ENCODE data around the gene AAMP.
A peak's percentile ranks its signal among the peaks of the same experiment; 100 is the strongest.
"Not testable (repeated sequence)": the region's sequence is repeated elsewhere in the genome, so short reads cannot be mapped to it uniquely, and the experiment has no call there.

AAMP gene

DNA sequence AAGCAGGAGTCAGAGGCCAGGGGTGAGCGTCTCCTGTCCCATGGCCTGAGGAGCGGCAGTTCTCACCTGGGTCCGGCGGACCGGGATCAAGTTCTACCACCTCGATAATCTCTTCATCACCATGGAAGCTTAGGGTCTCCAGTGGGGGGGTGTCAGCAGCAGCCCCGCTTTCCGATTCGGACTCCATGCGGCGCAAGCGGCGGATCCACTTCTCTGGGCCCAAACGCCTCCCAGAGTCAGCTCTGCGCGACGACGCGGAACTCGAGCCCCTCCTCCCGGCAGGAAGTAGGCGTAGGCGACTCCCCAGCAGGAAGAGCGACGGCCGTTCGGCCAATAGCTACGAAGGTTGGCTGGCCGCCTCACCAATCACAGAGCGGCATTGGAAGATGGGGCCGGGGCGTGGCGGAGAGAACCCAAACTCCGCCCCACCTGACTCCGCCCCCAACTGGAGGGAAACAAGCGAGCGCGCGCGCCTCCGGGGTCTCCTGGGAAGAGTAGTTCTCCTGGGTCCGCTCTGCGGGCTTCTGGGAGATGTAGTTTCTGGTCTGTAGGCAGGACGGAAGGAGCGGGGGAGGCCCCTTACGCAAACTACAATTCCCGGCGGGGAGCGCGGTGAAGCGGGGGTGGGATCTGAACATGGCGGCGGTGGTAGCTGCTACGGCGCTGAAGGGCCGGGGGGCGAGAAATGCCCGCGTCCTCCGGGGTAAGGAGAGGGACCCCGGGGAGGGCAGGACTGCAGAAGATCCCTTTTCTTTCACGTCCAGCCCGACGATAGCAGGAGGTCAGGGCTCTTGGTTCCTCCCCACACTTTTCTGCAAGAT is at the start of gene AAMP, which contains the start of gene PNKD:
Gene AAMP (minus strand): TSS at position 238 of the 821 bp plus-strand sequence. CDS start 51 bp downstream, at position 187.
Gene PNKD (plus strand): TSS at position 620 of the 821 bp plus-strand sequence. CDS start 17 bp downstream, at position 637.
- peak; percentile 100 for DNase-seq (ENCODE audit: low read depth in 1 of 2, low spot score in 1 of 2)

DNA sequence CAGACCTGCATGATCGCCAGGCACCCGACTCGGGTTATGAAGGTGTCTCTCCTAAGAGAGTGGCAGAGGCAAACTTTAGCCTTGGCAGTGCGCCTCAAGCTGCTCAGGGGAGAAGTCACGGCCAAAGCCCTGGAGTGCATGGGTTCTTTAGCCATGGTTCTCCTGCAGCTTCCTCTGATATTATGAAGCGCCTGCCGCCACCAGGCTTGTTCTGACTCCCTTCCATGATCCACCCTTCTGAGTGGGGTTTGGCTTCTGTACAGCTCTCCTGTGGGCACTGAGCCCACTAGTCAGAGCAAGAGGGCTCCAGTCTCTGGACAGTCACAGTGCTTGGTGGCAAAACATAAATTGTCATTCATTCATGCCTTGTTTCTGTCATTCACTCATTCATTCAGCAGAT is 48.3 kb upstream of the AAMP start:
- no peak for DNase-seq (ENCODE audit: low read depth in 1 of 2, low spot score in 1 of 2)

- no peak for DNase-seq (ENCODE audit: low read depth in 1 of 2, low spot score in 1 of 2)
These were observed 47.9 kb upstream of the AAMP start for GRCh38 chr2:218317835-218318234.

DNA sequence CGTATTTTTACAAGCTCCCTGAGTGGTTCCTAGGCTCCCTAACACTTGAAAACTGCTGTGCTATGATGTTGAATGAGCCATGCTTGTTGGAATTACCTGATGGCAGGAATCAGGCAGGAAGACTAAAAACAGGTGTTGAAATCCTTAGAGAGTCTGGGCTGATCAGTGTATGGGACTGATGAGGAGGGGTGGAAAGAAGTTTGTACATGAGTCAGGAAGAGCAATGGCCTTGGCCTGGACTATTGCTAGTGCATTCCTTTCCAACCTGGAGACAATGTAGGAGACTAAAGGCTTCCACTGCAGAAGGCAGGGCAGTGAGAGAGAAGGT is 47.3 kb upstream of the AAMP start:
- no peak for DNase-seq (ENCODE audit: low read depth in 1 of 2, low spot score in 1 of 2)

DNA sequence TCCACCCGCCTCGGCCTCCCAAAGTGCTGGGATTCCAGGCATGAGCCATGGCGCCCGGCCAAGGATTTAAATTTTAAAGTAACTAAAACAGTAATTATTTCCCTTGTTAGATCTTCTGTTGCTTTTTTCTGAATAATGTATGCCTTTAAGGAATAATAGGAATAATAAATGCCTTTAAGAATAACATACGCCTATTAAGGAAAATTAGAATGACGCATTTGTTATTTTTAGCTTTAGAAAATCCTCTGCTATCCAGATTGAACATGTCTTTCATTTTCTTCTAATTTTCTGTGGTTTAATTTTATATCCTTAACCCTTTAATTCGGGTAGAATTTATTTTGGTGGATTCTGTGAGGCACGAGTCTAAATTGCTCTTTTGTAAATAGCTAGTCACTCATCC is 45.5 kb upstream of the AAMP start:
- no peak for DNase-seq (ENCODE audit: low read depth in 1 of 2, low spot score in 1 of 2)

- DNase-seq (ENCODE audit: low read depth in 1 of 2, low spot score in 1 of 2): not testable (repeated sequence)
These were observed 44.8 kb upstream of the AAMP start for GRCh38 chr2:218314764-218315163.

GRCh38 chr2:218313356-218313755 is 43.4 kb upstream of the AAMP start:
- DNase-seq (ENCODE audit: low read depth in 1 of 2, low spot score in 1 of 2): no peak

DNA sequence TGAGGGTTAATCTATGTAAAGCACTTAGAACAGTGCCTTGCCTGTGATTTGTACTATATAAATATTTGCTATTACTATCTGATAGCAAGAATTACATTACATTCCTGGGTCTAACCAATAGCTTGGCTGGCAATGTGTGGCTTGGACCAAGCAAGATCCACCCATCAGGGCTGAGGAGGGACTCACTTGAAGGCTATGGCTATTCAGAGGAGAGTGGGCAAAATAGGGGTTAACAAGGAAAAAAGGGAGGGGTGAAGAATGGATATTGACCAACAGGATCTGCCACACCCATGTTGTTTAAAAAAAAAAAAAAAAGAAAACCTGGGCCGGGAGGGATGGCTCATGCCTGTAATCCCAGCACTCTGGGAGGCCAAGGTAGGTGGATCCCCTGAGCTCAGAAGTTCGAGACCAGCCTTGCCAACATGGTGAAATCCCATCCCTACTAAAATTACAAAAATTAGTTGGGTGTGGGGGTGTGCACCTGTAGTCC is 42.4 kb upstream of the AAMP start:
- DNase-seq (ENCODE audit: low read depth in 1 of 2, low spot score in 1 of 2): no peak

- not testable (repeated sequence) for DNase-seq (ENCODE audit: low read depth in 1 of 2, low spot score in 1 of 2)
These were observed 41.8 kb upstream of the AAMP start for GRCh38 chr2:218311541-218312266.

DNA sequence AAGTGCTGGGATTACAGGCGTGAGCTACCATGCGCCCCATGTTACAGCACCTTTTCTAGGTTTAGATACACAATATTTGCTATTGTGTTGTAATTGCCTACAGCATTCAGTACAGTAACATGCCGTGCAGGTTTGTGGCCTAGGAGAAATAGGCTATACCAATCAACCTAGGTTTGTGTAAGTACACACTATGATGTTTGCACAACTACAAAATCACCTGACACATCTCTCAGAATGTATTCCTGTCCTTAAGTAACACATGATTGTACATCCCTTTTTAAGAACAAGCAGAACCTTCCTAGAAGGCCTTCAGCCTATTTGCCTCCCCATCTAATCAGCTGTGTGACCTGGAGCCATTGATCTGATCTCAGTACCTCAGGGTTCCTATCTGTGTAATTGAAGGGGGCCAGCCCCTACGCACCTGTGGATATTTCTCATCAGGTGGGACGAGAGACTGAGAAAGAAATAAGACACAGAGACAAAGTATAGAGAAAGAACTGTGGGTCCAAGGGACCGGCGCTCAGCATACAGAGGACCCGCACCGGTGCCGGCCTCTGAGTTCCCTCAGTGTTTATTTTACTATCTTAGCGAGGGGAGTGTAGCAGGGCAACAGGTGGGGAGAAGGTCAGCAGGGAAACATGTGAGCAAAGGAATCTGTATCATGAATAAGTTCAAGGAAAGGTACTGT is 41.1 kb upstream of the AAMP start:
- no peak for DNase-seq (ENCODE audit: low read depth in 1 of 2, low spot score in 1 of 2)

DNA sequence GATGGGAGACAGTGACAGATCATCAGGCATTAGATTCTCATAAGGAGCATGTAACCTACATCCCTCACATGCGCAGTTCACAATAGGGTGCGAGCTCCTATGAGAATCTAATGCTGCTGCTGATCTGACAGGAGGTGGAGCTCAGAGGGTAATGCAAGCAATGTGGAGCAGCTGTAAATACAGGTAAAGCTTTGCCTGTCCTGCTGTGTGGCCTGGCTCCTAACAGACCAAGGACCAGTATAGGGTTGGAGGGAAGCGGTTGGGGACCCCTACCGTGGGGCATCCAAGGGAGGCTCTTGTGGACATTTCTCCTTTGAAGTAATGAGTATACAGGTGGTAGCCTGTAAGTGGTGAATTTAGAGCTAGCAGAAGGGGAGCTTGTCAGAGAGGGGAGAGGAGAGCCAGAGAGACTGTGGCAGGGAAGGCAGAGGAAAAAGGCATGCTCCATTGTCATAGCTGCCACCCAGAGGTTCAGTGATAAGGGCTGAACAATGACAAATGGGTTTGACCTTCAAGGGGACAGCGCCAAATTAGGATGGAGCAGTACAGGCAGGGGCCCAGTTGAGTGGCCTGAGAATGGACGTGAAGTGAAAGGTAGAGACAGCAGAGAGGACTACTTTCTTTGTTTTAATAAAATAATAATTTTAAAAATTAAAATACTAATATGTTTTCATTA is 37.6 kb upstream of the AAMP start:
- DNase-seq (ENCODE audit: low read depth in 1 of 2, low spot score in 1 of 2): no peak

DNA sequence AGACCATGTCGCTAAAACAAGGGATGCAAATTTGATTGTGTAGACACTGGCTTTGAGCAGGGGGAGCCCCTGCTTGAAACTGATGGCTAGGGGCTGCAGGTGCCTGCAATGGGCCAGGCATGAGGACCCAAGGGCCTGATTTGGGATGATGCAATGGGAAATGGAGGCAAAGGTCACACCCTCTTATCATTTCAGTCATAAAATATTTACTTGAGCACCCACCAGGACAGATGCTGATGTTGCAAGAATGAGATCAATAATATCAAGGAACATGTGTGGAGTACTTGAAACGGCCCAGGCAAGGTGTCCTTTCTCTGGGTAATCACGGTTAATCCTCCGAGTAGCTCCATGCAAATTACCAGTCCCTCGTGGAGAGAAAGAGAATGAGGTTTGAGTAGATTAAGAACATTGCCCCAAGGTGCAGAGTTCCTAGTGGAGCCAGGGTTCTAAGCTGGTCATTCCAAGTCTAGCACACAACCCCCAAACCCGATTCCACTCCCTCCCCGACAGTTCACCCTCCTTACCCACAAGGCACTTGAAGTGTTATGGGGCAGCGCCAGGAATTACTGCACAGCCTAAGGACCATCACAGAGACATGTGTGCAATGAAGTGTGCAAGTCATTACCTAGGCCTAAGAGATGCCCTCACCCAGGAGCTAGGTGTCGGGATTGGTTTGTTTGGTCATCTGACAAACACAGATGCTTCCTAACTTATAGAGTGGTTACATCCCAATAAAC is 36.4 kb upstream of the AAMP start:
- DNase-seq (ENCODE audit: low read depth in 1 of 2, low spot score in 1 of 2): no peak

DNA sequence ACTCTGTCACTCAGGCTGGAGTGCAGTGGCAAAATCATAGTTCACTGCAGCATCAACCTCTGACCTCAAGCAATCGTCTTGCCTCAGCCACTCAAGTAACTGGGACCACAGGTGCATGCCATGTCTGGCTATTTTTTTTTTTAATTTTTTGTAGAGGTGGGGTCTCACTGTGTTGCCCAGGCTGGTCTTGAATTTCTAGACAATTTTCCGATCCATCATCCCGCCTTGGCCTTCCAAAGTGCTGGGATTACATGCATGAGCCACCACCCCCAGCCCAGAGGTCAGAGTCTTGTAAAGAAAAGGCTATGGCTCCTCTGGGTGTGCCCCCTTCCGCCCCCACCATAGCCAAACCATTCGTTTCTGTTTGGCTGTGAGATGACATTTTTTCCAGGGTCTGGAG is 35.4 kb upstream of the AAMP start:
- DNase-seq (ENCODE audit: low read depth in 1 of 2, low spot score in 1 of 2): no peak

DNA sequence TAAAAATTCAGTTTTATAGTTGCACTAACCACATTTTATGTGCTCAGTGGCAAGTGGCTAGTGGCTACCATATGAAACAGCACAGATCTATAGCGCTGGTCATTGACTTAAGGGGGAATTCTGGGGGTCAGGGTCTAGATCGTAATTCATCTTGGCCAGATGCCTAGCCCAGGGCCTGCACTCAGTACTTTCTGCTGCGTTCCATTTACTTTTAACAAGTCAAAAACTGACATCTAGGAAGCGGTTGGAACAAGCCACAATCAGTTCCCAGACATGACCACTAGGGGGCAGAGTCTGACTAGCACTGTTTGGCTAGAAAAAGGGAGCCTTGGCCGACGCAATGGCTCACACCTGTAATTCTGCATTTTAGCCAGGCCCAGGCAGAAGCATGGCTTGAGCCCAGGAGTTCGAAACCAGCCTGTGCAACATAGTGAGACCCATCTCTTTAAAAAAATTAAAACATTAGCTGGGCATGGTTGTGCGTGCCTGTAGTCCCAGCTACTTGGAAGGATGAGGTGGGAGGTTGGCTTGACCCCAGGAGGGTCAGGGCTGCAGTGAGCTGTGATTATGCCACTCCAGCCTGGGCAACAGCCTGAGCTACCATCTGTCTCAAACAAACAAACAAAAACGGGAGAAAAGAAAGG is 31.4 kb upstream of the AAMP start:
- peak; percentile 72 to 78 for DNase-seq (ENCODE audit: low read depth in 1 of 2, low spot score in 1 of 2)

DNA sequence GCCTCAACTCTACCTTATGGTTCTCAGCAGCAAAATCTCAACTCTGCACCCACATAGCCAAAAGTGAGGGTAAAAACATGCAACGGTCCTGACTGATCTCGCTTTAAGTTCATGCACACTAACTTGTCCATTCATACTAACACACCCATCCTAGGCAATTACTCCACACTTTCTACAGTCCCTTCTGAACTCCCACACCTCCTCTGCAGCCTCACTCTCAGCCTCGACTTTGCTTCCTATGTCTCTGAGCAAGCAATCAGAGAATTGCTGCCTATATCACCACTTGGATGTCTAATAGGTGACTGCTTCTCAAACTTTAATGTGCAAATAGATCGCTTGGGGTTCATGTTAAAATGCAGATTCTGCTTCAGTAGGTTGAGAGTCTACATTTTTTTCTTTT is 30.2 kb upstream of the AAMP start:
- DNase-seq (ENCODE audit: low read depth in 1 of 2, low spot score in 1 of 2): no peak

GRCh38 chr2:218298314-218298875 is 28.5 kb upstream of the AAMP start:
- DNase-seq (ENCODE audit: low read depth in 1 of 2, low spot score in 1 of 2): no peak

DNA sequence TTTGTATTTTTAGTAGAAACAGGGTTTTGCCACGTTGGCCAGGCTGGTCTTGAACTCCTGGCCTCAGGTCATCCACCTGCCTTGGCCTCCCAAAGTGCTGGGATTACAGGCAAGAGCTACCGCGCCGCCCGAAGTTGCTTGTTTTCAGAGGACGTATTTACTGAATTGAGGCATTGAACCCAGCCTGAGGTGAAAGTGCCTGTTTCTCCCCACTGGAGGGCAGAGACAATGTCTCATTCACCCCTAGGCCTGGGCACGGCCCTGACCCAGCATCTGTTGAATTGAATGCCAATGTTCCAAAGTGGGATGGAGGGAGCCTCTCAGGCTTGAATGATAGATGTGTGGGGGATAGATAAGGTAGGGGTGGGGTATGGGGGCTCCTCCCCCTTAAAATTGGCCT is 26.9 kb upstream of the AAMP start:
- DNase-seq (ENCODE audit: low read depth in 1 of 2, low spot score in 1 of 2): no peak

- DNase-seq (ENCODE audit: low read depth in 1 of 2, low spot score in 1 of 2): no peak
These were observed 26.3 kb upstream of the AAMP start for GRCh38 chr2:218296200-218296599.

DNA sequence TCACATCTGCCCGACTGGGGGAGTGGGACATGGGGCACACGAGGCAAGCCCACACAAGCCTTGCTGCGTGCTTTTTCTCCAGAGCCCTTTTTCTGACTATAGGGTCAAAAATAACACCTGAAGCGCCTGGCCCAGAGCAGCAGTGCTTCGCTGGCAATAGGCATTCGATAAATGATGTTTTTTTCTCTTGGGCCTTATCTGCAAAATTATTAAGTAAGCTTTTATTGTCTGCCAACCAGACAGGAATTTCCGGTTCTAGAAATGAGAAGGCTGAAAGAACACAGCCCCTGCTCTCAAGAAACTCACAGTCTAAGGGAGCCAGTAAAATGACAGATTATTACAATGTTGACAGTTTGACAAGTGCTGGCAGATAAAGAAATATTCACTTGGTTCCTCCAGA is 25.1 kb upstream of the AAMP start:
- no peak for DNase-seq (ENCODE audit: low read depth in 1 of 2, low spot score in 1 of 2)
